ENCODE data around the gene ACSL6. TPM values are rescaled to one million over a fixed set of nuclear protein-coding genes. Genes with fewer than 3 reads are reported as not detected.
A peak's percentile ranks its signal among the peaks of the same experiment; 100 is the strongest.

The ACSL6 gene
- total and polyA plus RNA-seq, 2 donors from 2014 or later, result 1.4 to 2.1 TPM

DNA sequence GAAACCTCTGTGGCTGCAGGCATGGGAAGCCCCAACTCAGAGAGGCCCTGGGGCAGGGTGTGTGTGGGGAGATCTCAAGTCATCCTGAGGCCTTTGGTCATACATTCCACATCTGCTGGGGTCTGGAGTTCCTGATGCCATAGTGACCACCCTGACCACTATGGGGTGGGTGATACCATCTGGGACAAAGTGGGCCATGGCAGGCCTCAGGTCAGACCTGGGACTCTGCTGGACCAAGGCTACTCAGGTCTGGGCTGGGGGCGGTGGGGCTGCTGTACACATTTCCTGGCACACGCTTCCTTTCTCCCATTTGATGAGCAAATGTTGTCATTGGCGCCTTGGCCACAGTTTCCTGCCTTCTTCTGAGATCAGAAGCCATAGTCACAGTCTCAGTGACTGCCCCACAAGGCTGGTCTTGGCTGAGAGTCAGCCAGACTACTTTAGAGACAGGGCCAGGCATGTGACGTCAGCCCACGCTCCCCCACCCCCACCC is 15.1 kb upstream of the ACSL6 start:
- Histone ChIP-seq H3K9me3 (ENCODE audit: control insufficient read depth in 2 of 3, insufficient read depth in 1 of 3, low read length in 3 of 3) (no peaks in the 10 kb centered on the region), H3K36me3 (ENCODE audit: control insufficient read depth in 2 of 3, insufficient read depth in 3 of 3, low read length in 3 of 3) (no peaks in the 10 kb centered on the region), H3K27me3 (ENCODE audit: control insufficient read depth, insufficient read depth, low read length) (no peaks in the 10 kb centered on the region), H3K4me3 (ENCODE audit: low read length in 3 of 3) (no peak overlapping the region), H3K9ac (ENCODE audit: low read length in 3 of 3) (no peak overlapping the region), H3K4me1 (ENCODE audit: control insufficient read depth in 2 of 3, insufficient read depth in 2 of 3, low read depth in 1 of 3, low read length in 3 of 3) (no peaks in the 10 kb centered on the region), H3K27ac (ENCODE audit: low read depth in 2 of 2, low read length in 2 of 2) (no peak overlapping the region)
- peak in 1 of 5 donors; percentile 60 for DNase-seq
- no peak for FAIRE-seq
- intact Hi-C loops (cut with DNase I), result no loop called here
- TF ChIP-seq, protein P1, sequence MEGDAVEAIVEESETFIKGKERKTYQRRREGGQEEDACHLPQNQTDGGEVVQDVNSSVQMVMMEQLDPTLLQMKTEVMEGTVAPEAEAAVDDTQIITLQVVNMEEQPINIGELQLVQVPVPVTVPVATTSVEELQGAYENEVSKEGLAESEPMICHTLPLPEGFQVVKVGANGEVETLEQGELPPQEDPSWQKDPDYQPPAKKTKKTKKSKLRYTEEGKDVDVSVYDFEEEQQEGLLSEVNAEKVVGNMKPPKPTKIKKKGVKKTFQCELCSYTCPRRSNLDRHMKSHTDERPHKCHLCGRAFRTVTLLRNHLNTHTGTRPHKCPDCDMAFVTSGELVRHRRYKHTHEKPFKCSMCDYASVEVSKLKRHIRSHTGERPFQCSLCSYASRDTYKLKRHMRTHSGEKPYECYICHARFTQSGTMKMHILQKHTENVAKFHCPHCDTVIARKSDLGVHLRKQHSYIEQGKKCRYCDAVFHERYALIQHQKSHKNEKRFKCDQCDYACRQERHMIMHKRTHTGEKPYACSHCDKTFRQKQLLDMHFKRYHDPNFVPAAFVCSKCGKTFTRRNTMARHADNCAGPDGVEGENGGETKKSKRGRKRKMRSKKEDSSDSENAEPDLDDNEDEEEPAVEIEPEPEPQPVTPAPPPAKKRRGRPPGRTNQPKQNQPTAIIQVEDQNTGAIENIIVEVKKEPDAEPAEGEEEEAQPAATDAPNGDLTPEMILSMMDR (IDR thresholded peaks at IDR 0.05; ENCODE audit: borderline replicate concordance, extremely low read depth, insufficient read depth), result no peak

DNA sequence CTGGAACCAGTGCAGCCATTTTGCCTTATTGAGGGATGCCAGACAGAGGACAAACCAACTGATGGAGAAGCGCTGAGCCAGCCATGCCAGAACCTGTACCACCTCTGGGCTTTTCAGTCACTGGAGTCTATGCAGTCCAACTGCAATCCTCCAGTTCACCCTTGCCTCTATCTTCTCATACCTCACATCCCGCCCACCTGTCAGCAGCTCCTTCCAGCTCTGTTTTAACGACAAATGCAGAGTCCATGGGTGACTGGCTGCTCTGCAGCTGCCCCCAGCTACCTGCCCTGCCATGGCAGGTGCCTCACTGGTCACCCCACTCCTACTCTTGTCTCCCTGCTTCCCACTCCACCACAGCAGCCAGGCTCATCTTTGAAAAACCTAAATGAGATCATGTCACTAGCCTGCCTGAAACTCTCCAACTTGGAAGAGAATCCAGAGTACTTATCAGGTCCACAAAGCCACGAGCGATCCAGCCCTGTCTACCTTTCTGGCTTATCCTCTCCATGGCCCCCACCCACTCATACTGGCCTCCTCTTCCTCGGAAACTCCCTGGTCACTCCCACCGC is 14.0 kb upstream of the ACSL6 start:
- H3K4me1 ChIP-seq (ENCODE audit: control insufficient read depth in 2 of 3, insufficient read depth in 2 of 3, low read depth in 1 of 3, low read length in 3 of 3), result no peaks in the 10 kb centered on the region

DNA sequence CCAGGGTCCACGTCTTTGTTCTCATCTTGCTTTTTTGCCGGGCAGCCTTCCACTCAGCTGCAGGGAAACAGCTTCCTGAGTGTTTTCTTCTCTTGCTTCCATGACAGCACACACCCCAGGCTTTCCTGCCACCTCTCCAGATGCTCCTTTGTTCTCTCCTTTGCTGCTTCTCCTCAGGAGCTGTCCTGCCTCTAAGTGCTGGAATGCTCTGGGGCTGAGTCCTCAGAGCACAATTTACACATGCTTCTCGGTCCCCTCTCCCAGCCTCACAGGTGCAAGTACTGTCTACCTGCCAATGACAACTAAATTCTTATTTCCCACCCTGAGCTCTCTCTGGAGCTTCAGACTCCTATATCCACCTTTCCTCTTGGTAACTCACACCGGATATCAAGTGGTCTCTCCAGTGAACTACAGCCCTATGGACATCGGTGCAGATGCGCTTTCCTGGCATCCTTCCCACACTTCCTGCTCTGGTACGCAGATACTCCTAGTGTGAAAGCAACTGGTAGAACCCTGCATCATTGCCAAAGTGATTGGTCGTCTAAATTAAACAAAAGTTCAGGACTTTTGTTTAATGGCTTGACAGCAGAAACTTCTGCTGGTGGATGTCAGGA is 13.4 kb upstream of the ACSL6 start:
- FAIRE-seq (no peak), DNase-seq (peak in 3 of 5 donors; percentile 16 to 29 (median 20))
- H3K9ac ChIP-seq (ENCODE audit: low read length in 3 of 3), result no peak overlapping the region

More for the DNA sequence above, 14.0 kb upstream of the ACSL6 start:
- intact Hi-C loops (cut with DNase I), result no loop called here
- Histone ChIP-seq H3K9me3 (ENCODE audit: control insufficient read depth in 2 of 3, insufficient read depth in 1 of 3, low read length in 3 of 3) (no peaks in the 10 kb centered on the region), H3K36me3 (ENCODE audit: control insufficient read depth in 2 of 3, insufficient read depth in 3 of 3, low read length in 3 of 3) (no peaks in the 10 kb centered on the region), H3K4me3 (ENCODE audit: low read length in 3 of 3) (no peak overlapping the region), H3K27ac (ENCODE audit: low read depth in 2 of 2, low read length in 2 of 2) (no peak overlapping the region), H3K27me3 (ENCODE audit: control insufficient read depth, insufficient read depth, low read length) (no peaks in the 10 kb centered on the region), H3K9ac (ENCODE audit: low read length in 3 of 3) (no peak overlapping the region)
- DNase-seq (peak in 1 of 5 donors; percentile 28), FAIRE-seq (no peak)
- TF ChIP-seq, protein P1 (IDR thresholded peaks at IDR 0.05; ENCODE audit: borderline replicate concordance, extremely low read depth, insufficient read depth), result no peak

More for the DNA sequence above, 13.4 kb upstream of the ACSL6 start:
- TF ChIP-seq, protein P1 (IDR thresholded peaks at IDR 0.05; ENCODE audit: borderline replicate concordance, extremely low read depth, insufficient read depth), result no peak
- Histone ChIP-seq H3K4me1 (ENCODE audit: control insufficient read depth in 2 of 3, insufficient read depth in 2 of 3, low read depth in 1 of 3, low read length in 3 of 3) (no peaks in the 10 kb centered on the region), H3K4me3 (ENCODE audit: low read length in 3 of 3) (no peak overlapping the region), H3K27me3 (ENCODE audit: control insufficient read depth, insufficient read depth, low read length) (no peaks in the 10 kb centered on the region), H3K27ac (ENCODE audit: low read depth in 2 of 2, low read length in 2 of 2) (no peak overlapping the region), H3K9me3 (ENCODE audit: control insufficient read depth in 2 of 3, insufficient read depth in 1 of 3, low read length in 3 of 3) (no peaks in the 10 kb centered on the region), H3K36me3 (ENCODE audit: control insufficient read depth in 2 of 3, insufficient read depth in 3 of 3, low read length in 3 of 3) (no peaks in the 10 kb centered on the region)
- intact Hi-C loops (cut with DNase I), result no loop called here
